Hematopoietic multipotent progenitor cell treated with erythropoietin and hydrocortisone succinate and interleukin-3 and kit ligand, for 17 days (in vitro differentiated cells): ENCODE measurements around the gene RAG2.
"Not testable (repeated sequence)": the region's sequence is repeated elsewhere in the genome, so short reads cannot be mapped to it uniquely, and the experiment has no call there.

Source experiments
- DNase-seq: peaks from one replicate; pipeline ENCODE4 v3.0.0-alpha.2; 2015; ENCODE audit warnings: low spot score

Gene RAG2

DNA sequence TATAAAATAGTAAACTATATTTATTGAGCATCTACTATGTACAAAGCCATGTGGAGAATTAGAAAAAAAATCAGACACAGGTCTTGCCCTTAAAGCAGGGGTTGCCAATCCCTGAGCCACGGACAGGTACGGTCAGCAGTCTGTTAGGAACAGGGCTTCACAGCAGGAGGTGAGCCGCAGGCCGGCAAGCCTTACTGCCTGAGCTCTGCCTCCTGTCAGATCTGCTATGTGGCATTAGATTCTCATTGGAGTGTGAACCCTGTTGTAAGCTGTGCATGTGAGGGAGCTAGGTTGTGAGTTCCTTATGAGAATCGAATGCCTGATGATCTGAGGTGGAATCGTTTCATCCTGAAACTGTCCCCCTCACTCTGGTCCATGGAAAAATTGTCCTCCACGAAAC lies 2.1 kb upstream of the RAG2 start:
- DNase-seq: no peak

DNA sequence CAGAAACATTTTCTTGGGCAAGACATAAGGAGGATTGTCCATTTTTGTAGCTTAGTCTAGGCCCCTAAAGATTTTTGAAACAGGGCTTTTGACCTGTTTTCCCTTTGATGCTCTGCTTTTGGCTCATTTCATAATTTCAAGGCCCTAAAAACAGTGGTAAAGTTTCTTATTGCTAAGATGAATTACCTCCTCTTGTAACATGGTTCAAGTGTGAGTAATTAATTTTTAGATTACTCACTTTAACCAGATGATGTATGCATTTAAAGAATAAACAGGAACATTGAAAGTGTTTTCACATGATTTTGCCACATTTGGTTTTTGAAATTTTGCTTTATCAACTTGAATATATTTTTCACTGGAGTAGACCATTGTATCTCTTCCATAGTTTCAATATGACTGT lies 1.2 kb downstream of the RAG2 start:
- DNase-seq: no peak

DNA sequence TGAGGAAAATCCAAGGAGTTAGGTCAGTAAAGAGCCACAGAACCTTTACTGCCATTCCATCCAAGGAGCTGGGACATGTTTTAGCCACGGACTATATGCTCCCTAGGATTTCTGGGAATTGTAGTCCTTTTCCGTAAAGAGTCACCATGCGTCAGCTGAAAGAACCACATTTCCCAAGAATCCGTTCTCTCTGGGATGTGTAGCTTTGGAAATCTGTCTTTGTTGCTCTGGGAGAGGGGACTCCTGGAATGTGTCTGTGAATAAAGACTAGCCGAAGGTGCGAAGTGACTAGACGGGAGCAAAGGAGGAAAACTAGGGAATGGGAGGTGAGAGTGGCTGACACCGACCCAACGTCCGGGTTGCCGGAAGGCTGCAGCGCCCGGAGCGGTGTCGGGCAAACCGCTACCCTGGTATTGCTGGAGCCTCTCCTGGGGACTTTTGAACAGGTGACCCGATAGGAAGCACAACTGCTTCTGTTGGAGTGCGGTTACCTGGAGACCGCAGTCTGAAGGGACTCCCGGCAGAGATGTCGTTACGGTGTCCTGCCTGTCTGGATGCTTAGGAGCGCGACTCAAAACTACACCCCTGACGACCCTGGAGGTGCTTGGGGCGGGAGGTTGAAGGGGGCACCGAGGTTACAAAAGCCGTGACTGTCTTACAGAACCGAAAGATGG lies 3.6 kb downstream of the RAG2 start, which contains the start of gene IFTAP:
Gene IFTAP, plus strand, starts transcription at position 187 of the 674 bp plus-strand sequence. CDS start 15,602 bp downstream, outside the sequence.
- DNase-seq: peak; percentile 66

DNA sequence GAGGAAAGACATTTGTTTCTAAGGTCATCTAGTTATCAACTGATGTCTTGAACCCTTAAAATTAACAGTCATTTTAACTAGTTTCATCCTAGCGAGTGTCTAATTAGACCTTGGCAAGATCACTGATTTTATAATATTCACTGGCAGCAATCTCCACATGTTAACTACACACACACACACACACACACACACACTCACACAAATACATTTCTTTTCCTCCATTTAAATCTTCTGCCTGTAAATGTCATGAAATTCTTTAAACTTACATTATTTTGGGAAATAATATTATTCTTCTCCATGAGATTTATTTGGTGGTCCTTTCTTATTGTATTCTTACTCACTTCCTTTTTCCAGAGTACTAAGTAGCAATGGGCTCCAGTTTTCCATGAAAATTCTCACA lies 6.6 kb downstream of the RAG2 start:
- DNase-seq: no peak

DNA sequence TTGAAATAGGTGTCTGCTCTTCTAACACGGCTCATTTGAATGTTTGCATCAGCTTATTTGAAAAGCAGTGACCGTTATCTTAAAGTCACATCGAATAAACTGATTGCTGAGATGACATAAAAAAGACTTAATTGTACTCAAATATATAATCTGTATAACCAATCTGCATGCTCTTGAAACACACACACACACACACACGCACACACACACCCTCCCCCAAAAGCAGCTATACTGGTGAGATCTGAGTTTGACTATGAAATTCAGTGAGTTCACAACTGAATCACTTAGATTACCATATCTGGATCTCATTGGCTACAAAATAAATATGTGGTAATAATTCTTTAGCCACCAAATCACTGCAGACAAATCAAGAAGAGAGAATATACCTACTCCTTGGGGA lies 7.5 kb downstream of the RAG2 start:
- no peak for DNase-seq

DNA sequence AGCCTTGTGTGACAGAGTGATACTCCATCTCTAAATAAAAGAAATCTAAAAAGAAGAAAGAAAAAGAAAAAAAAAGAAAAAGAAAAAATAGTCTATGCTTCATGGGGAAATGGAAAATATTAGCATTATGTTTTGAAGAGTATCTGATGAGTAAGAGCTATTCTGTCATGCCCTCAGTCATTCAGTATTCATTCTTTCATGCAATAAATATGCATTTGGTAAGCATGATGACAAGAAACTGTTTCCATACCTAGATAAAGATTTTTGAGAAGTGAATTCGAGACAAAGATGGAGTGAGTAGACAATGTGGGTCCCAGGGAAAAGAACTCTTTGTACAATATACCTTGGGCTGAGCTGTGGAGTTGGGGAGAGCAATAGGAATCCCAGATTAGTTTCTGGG lies 9.9 kb downstream of the RAG2 start:
- DNase-seq: no peak

DNA sequence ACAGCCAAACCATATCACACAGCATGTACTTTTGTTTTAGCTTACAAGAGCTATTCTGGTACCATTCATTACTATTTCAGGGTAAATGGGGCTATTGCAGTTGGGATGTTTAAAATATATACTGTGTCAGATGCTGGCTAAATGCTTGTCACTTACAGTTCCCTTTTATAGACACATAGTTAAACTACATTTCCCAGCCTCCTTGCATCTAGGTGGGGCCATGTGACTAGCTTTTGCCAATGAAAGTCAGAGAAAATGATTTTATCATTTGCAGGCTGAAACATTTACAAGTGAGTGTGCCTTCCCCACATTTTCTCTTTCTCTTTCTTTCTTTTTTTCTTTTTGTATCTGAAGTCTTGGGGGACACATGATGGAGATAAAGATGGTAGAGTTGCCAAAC lies 11.5 kb downstream of the RAG2 start:
- no peak for DNase-seq

DNA sequence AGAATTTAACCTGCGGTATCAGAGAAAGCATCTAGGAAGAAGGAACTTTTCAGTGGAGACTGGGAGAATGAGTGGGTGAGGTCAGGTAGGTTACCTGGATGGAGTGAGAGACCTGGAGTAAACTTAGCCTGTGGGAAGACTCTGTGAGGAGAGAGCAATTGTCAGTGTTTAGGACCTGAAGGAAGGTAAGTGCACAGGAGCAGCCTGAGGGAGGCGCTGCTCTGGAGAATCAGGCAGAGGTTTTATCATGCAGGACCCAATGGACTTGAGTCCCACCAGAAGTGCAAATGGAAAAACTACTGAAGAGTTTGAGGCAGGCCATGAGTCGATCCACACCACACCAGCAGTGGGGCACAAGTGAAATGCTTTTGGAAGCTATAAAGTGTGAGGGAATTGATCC lies 14.4 kb downstream of the RAG2 start:
- no peak for DNase-seq

DNA sequence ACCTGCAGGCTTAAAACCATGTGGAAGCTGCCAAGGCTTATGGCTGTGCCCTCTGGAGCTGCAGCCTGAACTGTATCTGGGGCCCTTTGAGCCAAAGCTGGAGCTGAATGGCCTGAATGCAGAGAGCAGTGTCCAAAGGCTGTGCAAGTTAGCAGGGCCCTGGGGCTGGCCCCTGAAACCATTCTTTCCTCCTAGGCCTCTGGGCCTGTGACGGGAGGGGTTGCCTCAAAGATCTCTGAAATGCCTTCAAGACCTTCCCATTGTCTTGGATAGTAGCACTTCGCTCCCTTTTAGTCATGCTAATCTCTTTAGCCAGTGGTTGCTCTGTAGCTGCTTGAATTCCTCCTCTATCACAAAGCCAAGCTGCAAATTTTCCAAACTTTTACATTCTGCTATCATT lies 16.5 kb downstream of the RAG2 start:
- no peak for DNase-seq

DNA sequence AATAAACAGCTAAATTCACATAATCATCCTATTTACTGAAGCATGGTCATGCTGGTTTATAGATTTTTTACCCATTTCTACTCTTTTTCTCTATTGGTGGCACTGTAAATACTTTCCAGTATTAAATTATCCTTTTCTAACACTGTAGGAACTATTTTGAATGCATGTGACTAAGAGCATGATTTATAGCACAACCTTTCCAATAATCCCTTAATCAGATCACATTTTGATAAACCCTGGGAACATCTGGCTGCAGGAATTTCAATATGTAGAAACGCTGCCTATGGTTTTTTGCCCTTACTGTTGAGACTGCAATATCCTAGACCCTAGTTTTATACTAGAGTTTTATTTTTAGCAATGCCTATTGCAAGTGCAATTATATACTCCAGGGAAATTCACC lies 19.6 kb downstream of the RAG2 start:
- no peak for DNase-seq

DNA sequence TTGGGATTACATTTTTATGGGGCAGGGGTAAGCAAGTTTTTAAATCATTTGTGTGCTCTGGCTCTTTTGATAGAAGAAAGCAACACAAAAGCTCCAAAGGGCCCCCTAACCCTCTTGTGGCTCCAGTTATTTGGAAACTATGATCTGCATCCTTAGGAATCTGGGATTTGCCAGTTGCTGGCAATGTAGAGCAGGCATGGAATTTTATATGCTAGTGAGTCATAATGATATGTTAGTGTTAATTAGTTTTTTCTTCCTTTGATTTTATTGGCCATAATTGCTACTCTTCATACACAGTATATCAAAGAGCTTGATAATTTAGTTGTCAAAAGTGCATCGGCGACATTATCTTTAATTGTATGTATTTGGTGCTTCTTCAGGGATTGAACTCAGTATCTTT lies 20.2 kb downstream of the RAG2 start:
- DNase-seq: no peak

DNA sequence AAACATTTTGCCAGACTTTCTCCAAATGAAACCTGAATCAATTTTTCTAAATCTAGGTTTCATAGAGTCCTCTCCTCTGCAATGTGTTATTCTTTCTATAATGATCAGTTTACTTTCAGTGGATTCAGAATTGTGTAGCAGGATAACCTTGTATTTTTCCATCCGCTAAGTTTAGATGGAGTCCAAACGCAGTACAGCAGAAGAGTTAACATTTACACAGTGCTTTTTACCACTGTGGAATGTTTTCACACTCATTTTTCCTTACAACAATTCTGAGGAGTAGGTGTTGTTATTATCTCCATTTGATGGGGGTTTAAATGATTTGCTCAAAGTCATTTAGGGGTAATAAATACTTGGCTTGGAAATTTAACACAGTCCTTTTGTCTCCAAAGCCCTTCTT lies 20.7 kb downstream of the RAG2 start:
- no peak for DNase-seq

DNA sequence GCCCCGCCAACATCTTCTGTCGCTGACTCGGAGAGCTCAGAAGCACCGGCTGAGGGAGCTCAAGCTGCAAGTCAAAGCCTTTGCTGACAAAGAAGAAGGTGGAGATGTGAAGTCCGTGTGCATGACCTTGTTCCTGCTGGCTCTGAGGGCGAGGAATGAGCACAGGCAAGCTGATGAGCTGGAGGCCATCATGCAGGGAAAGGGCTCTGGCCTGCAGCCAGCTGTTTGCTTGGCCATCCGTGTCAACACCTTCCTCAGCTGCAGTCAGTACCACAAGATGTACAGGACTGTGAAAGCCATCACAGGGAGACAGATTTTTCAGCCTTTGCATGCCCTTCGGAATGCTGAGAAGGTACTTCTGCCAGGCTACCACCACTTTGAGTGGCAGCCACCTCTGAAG lies 23.6 kb downstream of the RAG2 start:
- no peak for DNase-seq

DNA sequence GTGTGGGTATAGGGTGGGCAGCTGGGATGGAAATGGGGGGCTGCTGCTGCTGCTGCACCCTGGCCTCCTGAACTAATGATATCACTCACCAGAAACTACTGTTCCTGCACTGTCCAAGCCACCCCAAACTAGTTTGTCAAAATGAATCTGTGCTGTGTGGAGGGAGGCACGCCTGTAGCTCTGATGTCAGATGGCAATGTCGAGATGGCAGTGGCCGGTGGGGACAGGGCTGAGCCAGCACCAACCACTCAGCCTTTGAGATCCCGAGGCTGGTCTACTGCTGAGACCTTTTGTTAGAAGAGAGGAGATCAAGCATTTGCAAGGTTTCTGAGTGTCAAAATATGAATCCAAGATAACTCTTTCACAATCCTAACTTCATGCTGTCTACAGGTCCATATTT lies 28.9 kb downstream of the RAG2 start:
- DNase-seq: no peak

DNA sequence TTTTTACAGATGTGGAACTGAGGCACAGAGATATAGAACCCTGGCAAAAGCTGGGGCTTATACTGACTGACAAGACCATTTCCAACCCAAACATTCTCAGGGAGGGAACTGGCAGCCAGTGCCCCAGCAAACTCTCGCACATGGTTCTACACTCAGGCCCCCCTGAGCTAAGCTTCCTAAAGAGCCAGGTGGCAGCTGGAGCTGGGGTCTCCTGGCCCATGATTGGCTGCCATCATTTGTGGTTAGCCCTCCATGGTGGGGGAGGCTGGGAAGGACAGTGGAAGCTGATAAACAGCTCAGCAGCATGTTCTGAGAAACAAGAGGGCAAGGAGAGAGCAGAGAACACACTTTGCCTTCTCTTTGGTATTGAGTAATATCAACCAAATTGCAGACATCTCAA lies 30.3 kb downstream of the RAG2 start, which contains the start of gene RAG1:
Gene RAG1, plus strand, starts transcription at position 314 of the 400 bp plus-strand sequence. CDS start 5,298 bp downstream, outside the sequence.
- no peak for DNase-seq

DNA sequence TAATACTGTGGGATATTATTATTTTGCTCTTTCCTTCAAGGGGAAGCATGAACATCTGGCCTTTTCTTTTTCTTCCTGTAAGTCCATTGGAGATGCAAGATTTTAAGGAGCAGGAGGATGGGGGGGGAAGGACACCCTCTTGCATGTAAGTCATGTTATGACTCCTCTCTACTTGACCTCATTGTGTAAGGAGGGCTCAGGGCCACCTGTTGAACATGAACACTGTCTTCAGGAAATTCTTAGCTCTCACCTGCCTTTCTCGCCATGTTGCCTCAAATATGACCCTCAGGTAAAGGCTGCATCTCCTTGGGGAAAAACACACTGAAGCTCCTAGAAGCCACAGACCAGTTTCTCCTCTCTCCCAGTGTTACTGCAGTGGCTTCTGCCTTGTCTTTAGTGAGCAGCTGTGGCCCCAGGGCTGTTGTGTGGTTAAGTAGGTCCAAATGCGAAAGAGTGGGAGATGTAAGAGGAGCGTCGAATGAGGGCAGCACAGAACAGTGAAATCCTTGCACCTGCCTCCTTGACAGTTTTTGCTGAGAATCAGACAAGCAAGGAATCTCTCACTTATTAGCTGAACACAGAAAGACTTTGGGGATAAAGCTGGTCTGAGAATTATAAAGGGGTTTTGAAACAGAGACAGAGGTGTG lies 31.5 kb downstream of the RAG2 start:
- DNase-seq: no peak

DNA sequence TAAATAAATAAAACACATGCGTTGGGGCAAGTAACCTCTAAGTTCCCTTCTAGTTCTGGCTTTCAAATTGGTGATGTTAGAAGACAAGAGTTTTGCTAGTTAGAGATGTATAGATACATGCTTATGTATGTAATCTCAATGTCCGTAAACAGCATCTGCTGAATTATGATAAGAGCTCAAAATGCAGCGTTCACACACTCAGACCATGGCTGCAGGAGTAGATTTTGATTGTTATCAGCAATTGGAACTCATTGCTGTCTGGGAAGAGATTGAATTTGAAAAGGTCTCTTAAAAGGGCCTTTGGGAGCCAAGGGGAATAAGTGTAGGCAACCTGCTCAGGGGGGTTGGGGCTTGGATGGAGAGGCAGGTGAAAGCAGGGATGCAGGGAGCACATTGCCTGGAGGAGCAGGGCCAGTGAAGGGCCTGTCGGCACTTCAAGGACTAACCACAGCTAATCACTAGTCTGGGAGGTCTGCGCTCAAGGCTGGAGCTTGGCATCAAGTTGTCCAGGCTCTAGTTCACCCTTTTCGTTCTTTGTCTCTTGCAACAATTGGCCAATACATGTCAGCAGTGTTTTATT lies 32.9 kb downstream of the RAG2 start:
- DNase-seq: no peak

DNA sequence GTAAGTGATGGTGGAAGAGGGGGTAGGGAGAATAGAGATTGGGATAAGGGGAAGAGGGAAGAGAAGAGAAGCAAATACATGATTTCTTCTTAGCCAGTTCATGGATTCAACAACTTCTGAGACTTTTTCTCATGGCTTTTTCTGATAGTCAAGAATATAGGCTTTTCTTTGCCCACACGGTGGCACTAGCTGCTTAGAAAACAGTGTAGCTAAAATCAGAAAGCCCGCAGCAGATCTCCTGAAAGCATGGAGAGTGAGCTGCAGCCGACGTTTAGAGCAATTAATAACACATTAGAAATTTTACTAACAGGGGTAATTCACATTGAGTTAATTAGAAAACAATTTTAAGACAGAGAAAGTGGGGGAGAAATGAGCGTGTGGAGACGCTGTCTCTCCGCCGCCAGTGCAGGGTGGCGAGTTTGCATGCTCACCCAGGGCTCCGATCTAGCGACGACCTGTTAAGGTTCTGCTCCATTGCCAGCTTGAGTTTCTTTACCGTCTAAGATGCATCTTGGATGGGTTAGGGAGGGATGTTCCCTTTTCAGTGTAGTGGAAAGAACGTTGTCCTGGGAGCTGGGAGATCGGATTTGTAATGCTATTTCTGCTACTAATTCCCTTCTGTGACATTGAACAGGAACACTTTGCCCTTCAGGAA lies 33.5 kb downstream of the RAG2 start:
- DNase-seq: peak; percentile 53

DNA sequence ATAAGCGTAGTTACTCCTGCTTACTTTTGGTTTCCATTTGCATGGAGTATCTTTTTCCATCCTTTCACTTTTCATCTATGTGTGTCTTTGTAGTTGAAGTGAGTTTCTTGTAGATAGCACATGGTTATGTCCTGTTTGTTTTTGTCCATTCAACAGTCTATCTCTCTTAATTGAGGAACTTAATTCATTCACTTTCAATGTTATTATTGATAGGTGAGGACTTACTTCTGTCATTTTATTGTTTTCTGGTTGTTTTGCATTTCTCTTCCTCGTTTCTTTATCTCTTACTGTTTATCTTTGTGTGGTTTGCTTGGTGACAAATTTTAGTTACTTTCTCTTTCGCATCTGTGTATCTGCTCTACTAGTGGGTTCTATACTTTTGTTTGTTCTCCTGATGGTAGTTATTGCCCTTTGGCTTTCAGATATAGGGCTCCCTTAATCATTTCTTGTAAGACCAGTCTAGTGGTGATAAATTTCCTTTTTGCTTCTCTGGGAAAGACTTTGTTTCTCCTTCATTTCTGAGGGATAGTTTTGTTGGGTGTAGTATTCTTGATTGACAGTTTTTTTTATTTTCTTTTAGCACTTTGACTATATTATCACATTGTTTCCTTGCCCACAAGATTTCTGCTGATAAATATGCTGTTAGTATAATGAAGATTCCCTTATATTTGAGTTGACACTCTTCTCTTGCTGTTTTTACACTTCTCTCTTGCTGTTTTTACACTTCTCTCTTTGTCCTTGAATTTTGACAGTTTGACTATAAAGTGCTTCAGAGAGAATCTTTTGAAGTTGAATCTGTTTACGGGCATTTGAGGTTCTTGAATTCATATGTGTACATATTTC lies 39.2 kb downstream of the RAG2 start:
- DNase-seq: no peak

DNA sequence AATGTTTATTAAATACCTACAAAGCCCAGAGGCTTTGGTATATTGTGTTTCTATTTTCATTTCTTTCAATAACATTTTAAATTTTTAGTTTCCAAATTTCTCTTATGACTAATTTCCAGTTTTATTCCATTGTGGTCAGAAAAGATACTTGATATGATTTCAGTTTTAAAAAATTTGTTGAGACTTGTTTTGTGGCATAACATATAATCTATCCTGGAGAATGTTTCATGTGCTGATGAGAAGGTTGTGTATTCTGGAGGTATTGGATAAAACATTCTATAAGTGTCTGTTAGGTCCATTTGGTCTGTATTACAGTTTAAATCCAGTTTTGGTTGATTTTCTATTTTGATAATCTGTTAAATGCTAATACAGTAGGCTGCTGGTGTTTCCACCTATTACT lies 40.0 kb downstream of the RAG2 start:
- DNase-seq: no peak

DNA sequence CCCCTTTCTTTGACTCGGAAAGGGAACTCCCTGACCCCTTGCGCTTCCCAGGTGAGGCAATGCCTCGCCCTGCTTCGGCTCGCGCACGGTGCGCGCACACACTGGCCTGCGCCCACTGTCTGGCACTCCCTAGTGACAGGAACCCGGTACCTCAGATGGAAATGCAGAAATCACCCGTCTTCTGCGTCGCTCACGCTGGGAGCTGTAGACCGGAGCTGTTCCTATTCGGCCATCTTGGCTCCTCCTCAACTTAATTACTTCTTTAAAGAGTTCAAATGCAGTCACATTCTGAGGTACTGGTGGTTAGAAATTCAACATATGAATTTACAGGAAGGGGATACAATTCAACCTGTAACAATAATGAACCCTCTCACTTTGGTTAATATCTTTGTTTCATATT lies 40.6 kb downstream of the RAG2 start:
- DNase-seq: not testable (repeated sequence)
